Posterior vena cava (tissue), 2 donors: Measurements from ENCODE around the gene HSPG2. TPM values are rescaled to one million over a fixed set of nuclear protein-coding genes. Genes with fewer than 3 reads are reported as not detected.
A peak's percentile ranks its signal among the peaks of the same experiment; 100 is the strongest.

Experiments
- DNase-seq: peaks from one replicate; pipeline ENCODE4 v3.0.0-alpha.2; 2020; ENCODE audit warnings: low spot score
- intact Hi-C, 2 donors: fragments of 100-400 bp; cut with DNase I; formaldehyde crosslinking; loops; one replicate each; pipeline versions ENCODE4 v1.14.1 to v1.14.2; 2022 to 2023
- total RNA-seq, 2 donors: library from RNA; stranded (reverse); fragmentation: NEBNext Ultra II Directional; extraction: Animal tissue kit (Norgen Biotek cat#: 25700); gene quantifications; one replicate each; pipeline ENCODE4 v1.2.1, GENCODE V29; 2021
- donor health status: DM: yes; HTN: yes; CAD: no.
- donor health status: DM: yes; HTN: yes; CAD: no.

HSPG2 gene
- total RNA-seq, 2 donors from 2014 or later = 682 to 919 TPM

- no peak for DNase-seq
Observed at GRCh38 chr1:21891081-21891480, 46.0 kb downstream of the HSPG2 start.

GRCh38 chr1:21888500-21888899, 48.6 kb downstream of the HSPG2 start:
- intact Hi-C loops = no loop called here
- no peak for DNase-seq

More at GRCh38 chr1:21891081-21891480, 46.0 kb downstream of the HSPG2 start:
- intact Hi-C loops = no loop called here

- DNase-seq = no peak
- intact Hi-C loops = no loop called here
Observed at GRCh38 chr1:21887796-21888195, 49.3 kb downstream of the HSPG2 start.

- DNase-seq = no peak
Observed at GRCh38 chr1:21887216-21887736, 49.8 kb downstream of the HSPG2 start.

GRCh38 chr1:21886486-21887215, 50.5 kb downstream of the HSPG2 start:
- no peak for DNase-seq
- intact Hi-C loops = no loop called here

More at GRCh38 chr1:21887216-21887736, 49.8 kb downstream of the HSPG2 start:
- intact Hi-C loops = no loop called here

GRCh38 chr1:21885236-21886037, 51.7 kb downstream of the HSPG2 start:
- intact Hi-C loops = no loop called here
- DNase-seq = no peak

- DNase-seq = no peak
- intact Hi-C loops = no loop called here
Observed at GRCh38 chr1:21884456-21885235, 52.5 kb downstream of the HSPG2 start.

- DNase-seq = no peak
- intact Hi-C loops = no loop called here
Observed at GRCh38 chr1:21882721-21883415, 54.2 kb downstream of the HSPG2 start.

- no peak for DNase-seq
- intact Hi-C loops = no loop called here
Observed at GRCh38 chr1:21881250-21881649, 55.9 kb downstream of the HSPG2 start.

GRCh38 chr1:21880619-21880970, 56.5 kb downstream of the HSPG2 start:
- no peak for DNase-seq
- intact Hi-C loops = no loop called here

GRCh38 chr1:21879928-21880618, 57.0 kb downstream of the HSPG2 start:
- no peak for DNase-seq
- intact Hi-C loops = no loop called here

GRCh38 chr1:21878840-21879478, 58.2 kb downstream of the HSPG2 start:
- DNase-seq = no peak
- intact Hi-C loops = no loop called here

GRCh38 chr1:21878009-21878773, 58.9 kb downstream of the HSPG2 start:
- DNase-seq = no peak
- intact Hi-C loops = no loop called here

GRCh38 chr1:21876267-21876666, 60.8 kb downstream of the HSPG2 start:
- DNase-seq = no peak
- intact Hi-C loops = no loop called here

GRCh38 chr1:21875621-21876063, 61.5 kb downstream of the HSPG2 start:
- peak; percentile 79 for DNase-seq
- intact Hi-C loops = no loop called here

GRCh38 chr1:21874778-21875547, 62.1 kb downstream of the HSPG2 start:
- DNase-seq = peak; percentile 80
- intact Hi-C loops = no loop called here

GRCh38 chr1:21874328-21874727, 62.8 kb downstream of the HSPG2 start:
- intact Hi-C loops = no loop called here
- peak; percentile 77 for DNase-seq
